H9 (cell line): ENCODE data around the gene ANXA10. TPM values are rescaled to one million over a fixed set of nuclear protein-coding genes. Genes with fewer than 3 reads are reported as not detected.

Source experiments
- DNase-seq: peaks from one replicate; pipeline ENCODE4 v3.0.0-alpha.2; 2017
- H2AFZ ChIP-seq: one replicate; pipeline ENCODE4 v1.6.1; 2013; ENCODE audit warnings: mild to moderate bottlenecking, low read length, control low read depth, moderate library complexity
- H2AK5ac ChIP-seq: 2 replicates; pipeline ENCODE4 v1.6.1; 2013; ENCODE audit warnings: low read length, control low read depth, mixed read lengths; ENCODE audit not compliant: insufficient read length
- H2BK120ac ChIP-seq: one replicate; pipeline ENCODE4 v1.6.1; 2013; ENCODE audit warnings: low read depth, mild to moderate bottlenecking, low read length, control low read depth, inconsistent platforms; ENCODE audit not compliant: poor library complexity, severe bottlenecking
- H2BK12ac ChIP-seq: 2 replicates; pipeline ENCODE4 v1.6.1; 2013; ENCODE audit warnings: low read length, control low read depth, mixed read lengths, low read depth; ENCODE audit not compliant: insufficient read length
- H2BK15ac ChIP-seq: 2 replicates; pipeline ENCODE4 v1.6.1; 2013; ENCODE audit warnings: low read depth, low read length, control low read depth
- H2BK20ac ChIP-seq: one replicate; pipeline ENCODE4 v1.6.1; 2013; ENCODE audit warnings: low read depth, mild to moderate bottlenecking, low read length, control low read depth, inconsistent platforms; ENCODE audit not compliant: poor library complexity, severe bottlenecking
- H2BK5ac ChIP-seq: 2 replicates; pipeline ENCODE4 v1.6.1; 2013; ENCODE audit warnings: low read length, control low read depth, mixed read lengths; ENCODE audit not compliant: insufficient read length
- H3K14ac ChIP-seq: 2 replicates; pipeline ENCODE4 v1.6.1; 2013; ENCODE audit warnings: low read length, control low read depth; ENCODE audit not compliant: insufficient read depth
- H3K18ac ChIP-seq: 2 replicates; pipeline ENCODE4 v1.6.1; 2013; ENCODE audit warnings: low read depth, mild to moderate bottlenecking, mixed read lengths, low read length, control low read depth; ENCODE audit not compliant: insufficient read length
- H3K23ac ChIP-seq: 2 replicates; pipeline ENCODE4 v1.6.1; 2013; ENCODE audit warnings: low read length, control low read depth, mixed read lengths, low read depth; ENCODE audit not compliant: insufficient read length
- H3K23me2 ChIP-seq: 2 replicates; pipeline ENCODE4 v1.6.1; 2013; ENCODE audit warnings: low read depth, mild to moderate bottlenecking, mixed read lengths, low read length, control low read depth; ENCODE audit not compliant: insufficient read length, poor library complexity, severe bottlenecking
- H3K27ac ChIP-seq: 2 replicates; pipeline ENCODE4 v1.5.1; 2013; ENCODE audit warnings: low read length, control low read depth, mixed read lengths, low read depth; ENCODE audit not compliant: insufficient read length
- H3K27me3 ChIP-seq: 2 replicates; pipeline ENCODE4 v1.6.1; 2013; ENCODE audit warnings: low read length, control low read depth, inconsistent platforms; ENCODE audit not compliant: insufficient read depth
- H3K4ac ChIP-seq: 2 replicates; pipeline ENCODE4 v1.6.1; 2013; ENCODE audit warnings: low read depth, mild to moderate bottlenecking, control low read depth, inconsistent platforms, low read length, moderate library complexity
- H3K4me1 ChIP-seq: 2 replicates; pipeline ENCODE4 v1.6.1; 2013; ENCODE audit warnings: low read length, control low read depth, inconsistent platforms; ENCODE audit not compliant: insufficient read depth
- H3K4me2 ChIP-seq: 2 replicates; pipeline ENCODE4 v1.6.1; 2013; ENCODE audit warnings: low read length, control low read depth, mixed read lengths; ENCODE audit not compliant: insufficient read length, insufficient read depth
- H3K56ac ChIP-seq: 2 replicates; pipeline ENCODE4 v1.6.1; 2013; ENCODE audit warnings: low read depth, mild to moderate bottlenecking, mixed read lengths, low read length, control low read depth; ENCODE audit not compliant: insufficient read length
- H3K79me1 ChIP-seq: 2 replicates; pipeline ENCODE4 v1.6.1; 2013; ENCODE audit warnings: low read depth, mild to moderate bottlenecking, moderate library complexity, low read length, control low read depth, inconsistent platforms; ENCODE audit not compliant: insufficient read depth, poor library complexity, severe bottlenecking
- H3K79me2 ChIP-seq: 2 replicates; pipeline ENCODE4 v1.6.1; 2013; ENCODE audit warnings: low read length, control low read depth, inconsistent platforms; ENCODE audit not compliant: insufficient read depth
- H3K9ac ChIP-seq: 2 replicates; pipeline ENCODE4 v1.6.1; 2013; ENCODE audit warnings: low read length, control low read depth, mixed read lengths; ENCODE audit not compliant: insufficient read length; ENCODE audit errors: extremely low read depth
- H3K9me3 ChIP-seq: one replicate; pipeline ENCODE4 v1.6.1; 2013; ENCODE audit warnings: low read depth, low read length, inconsistent platforms; ENCODE audit not compliant: control insufficient read depth
- H3T11ph ChIP-seq: one replicate; pipeline ENCODE4 v1.6.1; 2013; ENCODE audit warnings: mild to moderate bottlenecking, low read length, control low read depth, inconsistent platforms
- H4K20me1 ChIP-seq: one replicate; pipeline ENCODE4 v1.6.1; 2013; ENCODE audit not compliant: control insufficient read depth, insufficient read length, insufficient read depth
- H4K5ac ChIP-seq: 2 replicates; pipeline ENCODE4 v1.6.1; 2013; ENCODE audit warnings: low read depth, mild to moderate bottlenecking, mixed read lengths, low read length, control low read depth; ENCODE audit not compliant: insufficient read length
- H4K8ac ChIP-seq: replicated peaks from 2 replicates; pipeline ENCODE4 v1.6.1; 2013; ENCODE audit warnings: low read length, control low read depth, mixed read lengths, low read depth; ENCODE audit not compliant: insufficient read length
- H4K91ac ChIP-seq: 2 replicates; pipeline ENCODE4 v1.6.1; 2013; ENCODE audit warnings: low read depth, mild to moderate bottlenecking, moderate library complexity, mixed read lengths, low read length, control low read depth; ENCODE audit not compliant: insufficient read length
- H3K27ac Mint-ChIP-seq, 3 experiments: 2 replicates in 2 of 3; 3 replicates in 1 of 3; pipeline ENCODE4 v1.8.0; 2020 to 2021; ENCODE audit warnings: mixed read lengths in 3 of 3, mild to moderate bottlenecking in 1 of 3, moderate library complexity in 1 of 3
- H3K27me3 Mint-ChIP-seq: 2 replicates; pipeline ENCODE4 v1.8.0; 2021; ENCODE audit warnings: low read depth, mild to moderate bottlenecking, moderate library complexity, mixed read lengths
- H3K36me3 Mint-ChIP-seq, 3 experiments: 2 replicates in 2 of 3; 3 replicates in 1 of 3; pipeline ENCODE4 v1.8.0; 2020 to 2021; ENCODE audit warnings: low read depth in 3 of 3, mixed read lengths in 3 of 3; ENCODE audit not compliant: insufficient read depth in 1 of 3
- H3K4me1 Mint-ChIP-seq, 2 experiments: 2 replicates each; pipeline ENCODE4 v1.8.0; 2020; ENCODE audit warnings: mixed read lengths in 2 of 2
- H3K4me3 Mint-ChIP-seq, 2 experiments: 2 replicates in 1 of 2; 3 replicates in 1 of 2; pipeline ENCODE4 v1.8.0; 2020 to 2021; ENCODE audit warnings: mild to moderate bottlenecking in 2 of 2, mixed read lengths in 2 of 2, moderate library complexity in 1 of 2
- H3K9me3 Mint-ChIP-seq, 2 experiments: 2 replicates in 1 of 2; 3 replicates in 1 of 2; pipeline ENCODE4 v1.8.0; 2020; ENCODE audit warnings: mild to moderate bottlenecking in 2 of 2, mixed read lengths in 2 of 2, moderate library complexity in 1 of 2
- WGBS: extraction: QIAGEN DNeasy Blood & Tissue Kit; methylation state at CpG from one replicate; pipeline ENCODE4 v1.1.7; 2013; ENCODE audit warnings: missing lambda C conversion rate, low lambda C conversion rate, mixed read lengths; ENCODE audit not compliant: insufficient read length; ENCODE audit errors: extremely low coverage; 5-methylcytosine and 5-hydroxymethylcytosine counted together
- total RNA-seq: library from RNA; stranded (reverse); gene quantifications from 2 replicates; pipeline ENCODE4 v1.2.1, GENCODE V29; 2021
- TF ChIP-seq, protein P1 (sequence below): fragments of 200-600 bp; sonication (generic); conservative IDR thresholded peaks from 3 replicates; pipeline ENCODE4 v1.8.0; 2021; ENCODE audit warnings: antibody characterized with exemption, mild to moderate bottlenecking

ANXA10 gene
- total RNA-seq, 1 experiment from 2014 or later = not detected

- no peak overlapping the region for H2AFZ ChIP-seq
- H3K27me3 Mint-ChIP-seq = no peaks in the 10 kb centered on the region
- H3K4me1 ChIP-seq = no peaks in the 10 kb centered on the region
Measured at GRCh38 chr4:168071304-168071703, 21.0 kb upstream of the ANXA10 start.

More at GRCh38 chr4:168071304-168071703, 21.0 kb upstream of the ANXA10 start:
- no peaks in the 10 kb centered on the region for H3K27me3 ChIP-seq
- no peak overlapping the region for H3K14ac ChIP-seq
- H3K79me1 ChIP-seq = no peaks in the 10 kb centered on the region
- H3K56ac ChIP-seq = no peak overlapping the region
- no peak overlapping the region for H3K23ac ChIP-seq
- H3K18ac ChIP-seq = no peak overlapping the region
- no CpG with 5 or more reads among the region's 2 CpGs for WGBS
- no peak overlapping the region for H4K91ac ChIP-seq
- H2BK20ac ChIP-seq = no peak overlapping the region
- H2AK5ac ChIP-seq = no peak overlapping the region
- no peak overlapping the region for H3K4me2 ChIP-seq
- H3K9ac ChIP-seq = no peak overlapping the region
- Mint-ChIP-seq H3K4me1 (peaks cover 8 to 9% of the 10 kb centered on the region in 2 experiments), H3K9me3 (peaks cover 11 to 16% of the 10 kb centered on the region in 2 experiments; a peak in 4 of 5 replicates), H3K36me3 (peaks cover 0 to 10% (median 0%) of the 10 kb centered on the region in 3 experiments; a peak in 4 of 7 replicates), H3K4me3 (no peak overlapping the region), H3K27ac (no peak overlapping the region)
- H3K27ac ChIP-seq = no peak overlapping the region
- H4K20me1 ChIP-seq = no peaks in the 10 kb centered on the region
- no peaks in the 10 kb centered on the region for H3K79me2 ChIP-seq
- DNase-seq = no peak
- H3K4ac ChIP-seq = no peak overlapping the region
- no peak overlapping the region for H3T11ph ChIP-seq
- H3K9me3 ChIP-seq = no peaks in the 10 kb centered on the region
- no peak overlapping the region for H2BK12ac ChIP-seq
- H2BK120ac ChIP-seq = no peak overlapping the region
- H2BK15ac ChIP-seq = no peak overlapping the region
- TF ChIP-seq, protein P1, sequence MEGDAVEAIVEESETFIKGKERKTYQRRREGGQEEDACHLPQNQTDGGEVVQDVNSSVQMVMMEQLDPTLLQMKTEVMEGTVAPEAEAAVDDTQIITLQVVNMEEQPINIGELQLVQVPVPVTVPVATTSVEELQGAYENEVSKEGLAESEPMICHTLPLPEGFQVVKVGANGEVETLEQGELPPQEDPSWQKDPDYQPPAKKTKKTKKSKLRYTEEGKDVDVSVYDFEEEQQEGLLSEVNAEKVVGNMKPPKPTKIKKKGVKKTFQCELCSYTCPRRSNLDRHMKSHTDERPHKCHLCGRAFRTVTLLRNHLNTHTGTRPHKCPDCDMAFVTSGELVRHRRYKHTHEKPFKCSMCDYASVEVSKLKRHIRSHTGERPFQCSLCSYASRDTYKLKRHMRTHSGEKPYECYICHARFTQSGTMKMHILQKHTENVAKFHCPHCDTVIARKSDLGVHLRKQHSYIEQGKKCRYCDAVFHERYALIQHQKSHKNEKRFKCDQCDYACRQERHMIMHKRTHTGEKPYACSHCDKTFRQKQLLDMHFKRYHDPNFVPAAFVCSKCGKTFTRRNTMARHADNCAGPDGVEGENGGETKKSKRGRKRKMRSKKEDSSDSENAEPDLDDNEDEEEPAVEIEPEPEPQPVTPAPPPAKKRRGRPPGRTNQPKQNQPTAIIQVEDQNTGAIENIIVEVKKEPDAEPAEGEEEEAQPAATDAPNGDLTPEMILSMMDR = no peak
- H4K5ac ChIP-seq = no peak overlapping the region
- no peak overlapping the region for H2BK5ac ChIP-seq
- H4K8ac ChIP-seq = no peak overlapping the region
- no peaks in the 10 kb centered on the region for H3K23me2 ChIP-seq
